PFSK-1 (cell line): Measurements from ENCODE around the gene BLVRB.

Experiments used
- FOXP2 ChIP-seq: optimal IDR thresholded peaks from 2 replicates; pipeline ENCODE3; 2011; ENCODE audit warnings: borderline replicate concordance, control low read depth, inconsistent platforms; ENCODE audit not compliant: insufficient read depth; ENCODE audit errors: extremely low read length, extremely low read depth
- POLR2AphosphoS5 ChIP-seq: IDR thresholded peaks from 2 replicates; pipeline ENCODE4 v1.6.1; 2012; ENCODE audit warnings: low read depth, mild to moderate bottlenecking, control low read depth, low read length, moderate library complexity
- SIN3A ChIP-seq: IDR thresholded peaks from 2 replicates; pipeline ENCODE4 v1.6.1; 2012; ENCODE audit warnings: mild to moderate bottlenecking, low read length, moderate library complexity, borderline replicate concordance; ENCODE audit not compliant: insufficient read depth
- TAF1 ChIP-seq: IDR thresholded peaks from 2 replicates; pipeline ENCODE4 v1.6.1; 2012; ENCODE audit warnings: low read length, control low read depth, borderline replicate concordance; ENCODE audit not compliant: insufficient read depth
- TF ChIP-seq, protein P1 (sequence below), 2 experiments: IDR thresholded peaks; 2 replicates each; pipeline versions ENCODE4 v1.6.1 to v1.8.0; 2011 to 2012; ENCODE audit warnings: low read depth in 2 of 2, low read length in 2 of 2, control low read depth in 1 of 2, inconsistent platforms in 1 of 2, mild to moderate bottlenecking in 1 of 2, moderate library complexity in 1 of 2; ENCODE audit not compliant: insufficient read depth in 1 of 2

Gene BLVRB

DNA sequence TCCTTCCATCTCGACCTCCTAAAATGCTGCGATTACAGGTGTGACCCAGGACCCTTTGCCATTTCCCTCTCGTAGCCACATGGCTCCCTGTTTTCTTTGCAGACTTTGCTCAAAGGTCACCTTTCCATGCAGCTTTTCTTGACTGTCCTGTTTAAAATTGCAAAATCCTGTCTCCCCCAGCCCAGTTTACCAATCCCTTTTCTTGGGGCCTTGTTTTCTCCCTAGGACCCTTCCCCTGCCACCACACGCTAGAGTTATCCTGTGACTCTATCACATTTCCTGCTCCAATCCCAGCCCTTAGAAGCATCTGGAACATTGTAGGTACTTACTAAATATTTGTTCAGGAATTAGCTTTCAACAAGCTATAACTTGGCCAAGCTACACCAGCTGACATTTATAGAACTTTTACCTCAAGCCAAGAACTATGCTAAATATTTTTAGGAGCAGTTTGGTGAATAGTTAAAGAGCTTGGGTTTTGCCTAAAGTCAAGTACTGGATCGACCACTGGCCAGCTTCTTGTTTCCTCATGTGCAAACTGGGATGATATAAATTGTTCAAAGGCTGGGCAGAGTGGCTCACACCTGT, 12.3 kb downstream of the BLVRB start:
- TF ChIP-seq SIN3A: no peak
- TF ChIP-seq, protein P1, sequence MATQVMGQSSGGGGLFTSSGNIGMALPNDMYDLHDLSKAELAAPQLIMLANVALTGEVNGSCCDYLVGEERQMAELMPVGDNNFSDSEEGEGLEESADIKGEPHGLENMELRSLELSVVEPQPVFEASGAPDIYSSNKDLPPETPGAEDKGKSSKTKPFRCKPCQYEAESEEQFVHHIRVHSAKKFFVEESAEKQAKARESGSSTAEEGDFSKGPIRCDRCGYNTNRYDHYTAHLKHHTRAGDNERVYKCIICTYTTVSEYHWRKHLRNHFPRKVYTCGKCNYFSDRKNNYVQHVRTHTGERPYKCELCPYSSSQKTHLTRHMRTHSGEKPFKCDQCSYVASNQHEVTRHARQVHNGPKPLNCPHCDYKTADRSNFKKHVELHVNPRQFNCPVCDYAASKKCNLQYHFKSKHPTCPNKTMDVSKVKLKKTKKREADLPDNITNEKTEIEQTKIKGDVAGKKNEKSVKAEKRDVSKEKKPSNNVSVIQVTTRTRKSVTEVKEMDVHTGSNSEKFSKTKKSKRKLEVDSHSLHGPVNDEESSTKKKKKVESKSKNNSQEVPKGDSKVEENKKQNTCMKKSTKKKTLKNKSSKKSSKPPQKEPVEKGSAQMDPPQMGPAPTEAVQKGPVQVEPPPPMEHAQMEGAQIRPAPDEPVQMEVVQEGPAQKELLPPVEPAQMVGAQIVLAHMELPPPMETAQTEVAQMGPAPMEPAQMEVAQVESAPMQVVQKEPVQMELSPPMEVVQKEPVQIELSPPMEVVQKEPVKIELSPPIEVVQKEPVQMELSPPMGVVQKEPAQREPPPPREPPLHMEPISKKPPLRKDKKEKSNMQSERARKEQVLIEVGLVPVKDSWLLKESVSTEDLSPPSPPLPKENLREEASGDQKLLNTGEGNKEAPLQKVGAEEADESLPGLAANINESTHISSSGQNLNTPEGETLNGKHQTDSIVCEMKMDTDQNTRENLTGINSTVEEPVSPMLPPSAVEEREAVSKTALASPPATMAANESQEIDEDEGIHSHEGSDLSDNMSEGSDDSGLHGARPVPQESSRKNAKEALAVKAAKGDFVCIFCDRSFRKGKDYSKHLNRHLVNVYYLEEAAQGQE (IDR thresholded peaks at IDR 0.05; ENCODE audit: insufficient read depth in 1 of 2, low read depth in 2 of 2, low read length in 2 of 2): no peak
- no peak for TF ChIP-seq POLR2AphosphoS5
- no peak for TF ChIP-seq FOXP2
- no peak for TF ChIP-seq TAF1

DNA sequence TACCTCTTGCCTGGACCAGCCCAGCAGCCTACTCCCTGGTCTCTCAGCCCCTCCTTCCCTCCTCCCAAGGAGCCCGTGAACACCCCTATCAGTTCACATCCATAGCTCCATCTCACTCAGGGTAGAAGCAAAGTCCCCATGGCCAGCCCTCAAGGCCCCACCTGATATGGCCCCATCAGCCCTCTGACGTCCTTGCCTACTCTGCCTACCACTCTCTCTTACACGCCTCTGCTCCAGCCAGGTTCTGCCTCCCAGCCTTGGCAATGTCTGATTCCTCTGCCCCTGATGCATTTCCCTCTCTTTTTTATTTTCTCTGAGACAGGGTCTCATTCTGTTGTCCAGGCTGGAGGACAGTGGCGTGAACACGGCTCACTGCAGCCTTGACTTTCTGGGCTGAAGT, 13.5 kb downstream of the BLVRB start:
- TF ChIP-seq POLR2AphosphoS5 (no peak), SIN3A (no peak), TAF1 (no peak), FOXP2 (no peak)
- TF ChIP-seq, protein P1 (IDR thresholded peaks at IDR 0.05; ENCODE audit: insufficient read depth in 1 of 2, low read depth in 2 of 2, low read length in 2 of 2): no peak

DNA sequence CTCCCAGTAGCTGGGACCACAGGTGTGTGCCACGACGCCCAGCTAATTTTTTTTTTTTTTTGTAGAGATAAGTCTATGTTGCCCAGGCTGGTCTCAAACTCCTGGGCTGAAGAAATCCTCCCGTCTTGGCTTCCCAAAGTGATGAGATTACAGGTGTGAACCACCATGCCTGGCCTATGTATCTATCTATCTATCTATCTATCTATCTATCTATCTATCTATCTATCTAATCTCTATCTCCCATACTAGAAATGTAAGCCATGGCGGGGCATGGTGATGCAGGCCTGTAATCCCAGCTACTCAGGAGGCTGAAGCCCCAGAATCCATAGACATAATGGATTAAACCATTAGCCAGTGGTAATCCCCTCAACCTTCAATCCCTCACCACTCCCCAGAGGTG, 14.9 kb downstream of the BLVRB start:
- TF ChIP-seq FOXP2 (no peak), POLR2AphosphoS5 (no peak), SIN3A (no peak), TAF1 (no peak)
- TF ChIP-seq, protein P1 (IDR thresholded peaks at IDR 0.05; ENCODE audit: insufficient read depth in 1 of 2, low read depth in 2 of 2, low read length in 2 of 2): no peak

DNA sequence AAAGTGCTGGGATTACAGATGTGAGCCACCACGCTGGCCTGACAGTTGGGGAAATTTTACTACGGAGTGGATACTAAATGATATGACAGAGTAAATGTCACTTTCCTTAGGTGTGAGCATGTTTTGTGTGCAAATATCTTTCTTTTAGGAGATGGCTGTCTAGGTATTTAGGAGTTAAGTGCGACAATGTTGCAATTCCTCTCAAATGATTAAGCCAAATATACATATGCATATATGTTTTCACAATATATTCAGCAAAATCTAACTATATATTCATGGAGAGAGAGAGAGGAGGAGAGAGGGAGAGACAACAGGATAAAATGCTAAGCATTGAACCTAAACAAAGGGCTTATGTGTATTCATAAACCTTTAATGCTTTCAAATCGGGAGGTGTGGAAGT, 16.0 kb downstream of the BLVRB start:
- TF ChIP-seq POLR2AphosphoS5: no peak
- TF ChIP-seq, protein P1 (IDR thresholded peaks at IDR 0.05; ENCODE audit: insufficient read depth in 1 of 2, low read depth in 2 of 2, low read length in 2 of 2): no peak
- no peak for TF ChIP-seq FOXP2
- TF ChIP-seq TAF1: no peak
- no peak for TF ChIP-seq SIN3A

DNA sequence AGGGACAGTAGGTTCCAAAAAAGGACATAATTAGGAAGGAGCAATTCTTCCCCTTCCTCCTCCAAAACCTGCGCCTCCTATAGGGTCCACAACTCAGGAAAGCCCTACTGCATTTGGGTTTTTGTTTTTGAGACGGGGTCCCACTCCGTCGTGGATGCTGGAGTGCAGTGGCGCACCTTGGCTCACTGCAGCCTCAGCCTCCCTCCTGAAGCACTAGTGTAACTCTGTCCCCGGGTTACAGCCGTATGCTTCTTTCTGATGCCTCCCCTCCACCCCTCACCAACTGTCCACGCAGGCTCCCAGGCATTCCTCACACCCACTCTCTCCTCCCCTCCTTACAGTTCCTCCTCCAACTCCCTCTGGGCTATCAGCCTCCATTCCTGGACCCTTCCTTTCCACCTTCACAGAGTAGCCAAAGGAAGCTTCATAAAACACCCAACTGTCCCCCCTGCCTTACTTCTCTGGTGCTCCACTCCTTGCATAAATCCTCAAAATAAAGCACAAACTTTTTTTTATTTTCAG, 19.2 kb downstream of the BLVRB start:
- TF ChIP-seq SIN3A: no peak
- TF ChIP-seq POLR2AphosphoS5: no peak
- TF ChIP-seq, protein P1 (IDR thresholded peaks at IDR 0.05; ENCODE audit: insufficient read depth in 1 of 2, low read depth in 2 of 2, low read length in 2 of 2): no peak
- TF ChIP-seq TAF1: no peak
- TF ChIP-seq FOXP2: no peak
